OCI-LY7 (cell line): ENCODE data around the gene C5orf58. TPM values are rescaled to one million over a fixed set of nuclear protein-coding genes. Genes with fewer than 3 reads are reported as not detected.

Experiments used
- BruUV-seq: library from RNA; stranded (reverse); fragments of 400-500 nt; replicated peaks from 2 replicates; lab custom pipeline; 2021; lab: Mats Ljungman, UMichigan
- CTCF ChIA-PET: fragments of 300-600 bp; sonication (Branson Sonifier 250); formaldehyde crosslinking; loops from one replicate; lab custom pipeline; 2022; ENCODE audit warnings: antibody characterized with exemption; ENCODE audit not compliant: unreplicated experiment; lab: Charles Lee
- POLR2A ChIA-PET: fragments of 300-600 bp; sonication (Branson Sonifier 250); formaldehyde crosslinking; loops from one replicate; lab custom pipeline; 2022; ENCODE audit warnings: antibody characterized with exemption; lab: Charles Lee
- DNase-seq: peaks from one replicate; pipeline ENCODE4 v3.0.0-alpha.2; 2015; ENCODE audit warnings: low spot score
- H2AFZ ChIP-seq: fragments of 200-600 bp; sonication (generic), shearing (Covaris generic); 2 replicates; pipeline ENCODE4 v1.6.1; 2014; ENCODE audit warnings: mild to moderate bottlenecking, antibody characterized with exemption, low read length, moderate library complexity
- H3K27ac ChIP-seq: fragments of 200-600 bp; sonication (generic); 2 replicates; pipeline ENCODE4 v1.5.1; 2014; ENCODE audit warnings: mixed run types, low read depth, mild to moderate bottlenecking, moderate library complexity, low read length, inconsistent platforms; ENCODE audit not compliant: poor library complexity, severe bottlenecking
- H3K36me3 ChIP-seq: fragments of 200-600 bp; sonication (generic); 2 replicates; pipeline ENCODE4 v1.6.1; 2014; ENCODE audit warnings: mild to moderate bottlenecking, antibody characterized with exemption, low read length, moderate library complexity, mixed read lengths; ENCODE audit not compliant: insufficient read depth
- H3K4me1 ChIP-seq: fragments of 200-600 bp; sonication (generic); 2 replicates; pipeline ENCODE4 v1.5.1; 2014; ENCODE audit warnings: mild to moderate bottlenecking, low read length; ENCODE audit not compliant: insufficient read depth, poor library complexity, severe bottlenecking
- H3K4me2 ChIP-seq: fragments of 200-600 bp; sonication (generic); 2 replicates; pipeline ENCODE4 v1.6.1; 2014; ENCODE audit warnings: mild to moderate bottlenecking, low read length
- H3K4me3 ChIP-seq: fragments of 200-600 bp; sonication (generic); 2 replicates; pipeline ENCODE4 v1.5.1; 2014; ENCODE audit warnings: mild to moderate bottlenecking, low read depth, low read length; ENCODE audit not compliant: poor library complexity, severe bottlenecking
- H3K79me2 ChIP-seq: fragments of 200-600 bp; sonication (generic); 2 replicates; pipeline ENCODE4 v1.6.1; 2016; ENCODE audit warnings: low read depth, mild to moderate bottlenecking, low read length, moderate library complexity, mixed read lengths; ENCODE audit not compliant: insufficient read depth
- H3K9me2 ChIP-seq: fragments of 200-600 bp; sonication (generic); 2 replicates; pipeline ENCODE4 v1.6.1; 2016; ENCODE audit warnings: mild to moderate bottlenecking, low read length, mixed read lengths; ENCODE audit not compliant: insufficient read depth
- H3K9me3 ChIP-seq: fragments of 200-600 bp; sonication (generic); 2 replicates; pipeline ENCODE4 v1.6.1; 2014; ENCODE audit warnings: mild to moderate bottlenecking, mixed run types, low read length, mixed read lengths
- H4K20me1 ChIP-seq: fragments of 200-600 bp; sonication (generic); 2 replicates; pipeline ENCODE4 v1.6.1; 2014; ENCODE audit warnings: mild to moderate bottlenecking, antibody characterized with exemption, low read length, moderate library complexity, mixed read lengths; ENCODE audit not compliant: insufficient read depth
- EZH2phosphoT487 ChIP-seq: fragments of 200-600 bp; sonication (generic); IDR thresholded peaks from 2 replicates; pipeline ENCODE4 v1.6.1; 2018; ENCODE audit warnings: low read depth, borderline replicate concordance, mild to moderate bottlenecking, mixed run types, antibody characterized with exemption, low read length, moderate library complexity, mixed read lengths
- intact Hi-C: fragments of 100-400 bp; cut with micrococcal nuclease; formaldehyde crosslinking; loops from one replicate; pipeline ENCODE4 v1.10.0; 2022; ENCODE audit not compliant: unreplicated experiment
- total RNA-seq, 2 experiments: library from RNA; depleted of rRNA in 1 of 2; stranded (reverse); fragments of >200 nt in 1 of 2; shearing (Covaris generic) in 1 of 2; gene quantifications; 2 replicates each; pipeline ENCODE4 v1.2.3, GENCODE V29; 2014 to 2022
- TF ChIP-seq, protein P1 (sequence below): fragments of 200-600 bp; sonication (generic); conservative IDR thresholded peaks from 2 replicates; pipeline ENCODE4 v1.5.1; 2014; ENCODE audit warnings: mild to moderate bottlenecking, antibody characterized with exemption, low read length, moderate library complexity, mixed read lengths

The C5orf58 gene
- total RNA-seq, 2 experiments from 2014 or later, result not detected

DNA sequence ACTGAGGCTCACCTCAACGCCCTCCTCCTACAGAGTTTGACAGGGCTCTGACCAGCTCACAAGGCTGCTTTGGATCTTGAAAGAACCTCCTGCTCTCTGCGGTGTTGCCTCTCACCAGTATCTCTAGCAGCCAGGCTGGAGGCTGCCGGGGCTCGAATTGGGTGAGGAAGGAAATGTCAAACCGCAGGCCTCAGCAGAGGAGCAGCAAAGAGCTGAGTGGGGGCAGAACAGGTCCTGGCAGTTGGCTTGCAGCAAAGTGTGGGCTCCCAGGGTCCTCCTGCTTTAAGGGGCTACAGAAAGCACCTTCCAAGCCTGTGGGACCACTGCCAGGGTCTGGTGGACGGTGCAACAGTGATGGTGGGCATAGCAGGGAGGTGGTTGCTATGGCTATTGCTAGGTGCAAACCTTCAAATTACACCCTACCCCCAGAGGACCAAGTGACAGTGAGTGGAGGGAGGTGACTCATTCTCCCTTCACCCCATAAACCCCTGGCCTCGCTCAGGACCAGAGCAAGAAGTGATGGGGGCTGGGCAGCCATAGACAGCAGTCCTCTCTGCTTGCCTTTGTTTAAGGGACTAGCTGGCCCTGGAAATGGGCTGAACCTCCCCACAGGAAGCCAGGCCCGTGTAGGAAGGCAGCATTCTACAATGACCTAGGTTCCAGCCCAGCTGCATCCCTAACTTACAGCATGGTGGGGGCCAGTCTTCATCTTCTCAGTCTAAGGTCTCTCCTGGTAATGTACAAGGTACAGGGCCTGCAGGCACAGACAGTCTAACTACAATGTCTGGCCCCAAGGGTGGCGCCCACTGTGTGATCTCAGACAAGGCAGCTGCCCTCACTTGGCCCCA lies 46.0 kb downstream of the C5orf58 start:
- Histone ChIP-seq H3K36me3 (no peaks in the 10 kb centered on the region), H2AFZ (peak overlapping the region; percentile 78), H3K27ac (peak overlapping the region; percentile 60), H3K4me2 (peak overlapping the region; percentile 64), H3K4me3 (peak overlapping the region; percentile 38), H3K9me3 (no peaks in the 10 kb centered on the region), H3K4me1 (peaks cover 28% of the 10 kb centered on the region), H3K79me2 (no peaks in the 10 kb centered on the region), H3K9me2 (no peaks in the 10 kb centered on the region), H4K20me1 (no peaks in the 10 kb centered on the region)
- no TSS peak for BruUV-seq
- TF ChIP-seq EZH2phosphoT487, result no peak
- TF ChIP-seq, protein P1, sequence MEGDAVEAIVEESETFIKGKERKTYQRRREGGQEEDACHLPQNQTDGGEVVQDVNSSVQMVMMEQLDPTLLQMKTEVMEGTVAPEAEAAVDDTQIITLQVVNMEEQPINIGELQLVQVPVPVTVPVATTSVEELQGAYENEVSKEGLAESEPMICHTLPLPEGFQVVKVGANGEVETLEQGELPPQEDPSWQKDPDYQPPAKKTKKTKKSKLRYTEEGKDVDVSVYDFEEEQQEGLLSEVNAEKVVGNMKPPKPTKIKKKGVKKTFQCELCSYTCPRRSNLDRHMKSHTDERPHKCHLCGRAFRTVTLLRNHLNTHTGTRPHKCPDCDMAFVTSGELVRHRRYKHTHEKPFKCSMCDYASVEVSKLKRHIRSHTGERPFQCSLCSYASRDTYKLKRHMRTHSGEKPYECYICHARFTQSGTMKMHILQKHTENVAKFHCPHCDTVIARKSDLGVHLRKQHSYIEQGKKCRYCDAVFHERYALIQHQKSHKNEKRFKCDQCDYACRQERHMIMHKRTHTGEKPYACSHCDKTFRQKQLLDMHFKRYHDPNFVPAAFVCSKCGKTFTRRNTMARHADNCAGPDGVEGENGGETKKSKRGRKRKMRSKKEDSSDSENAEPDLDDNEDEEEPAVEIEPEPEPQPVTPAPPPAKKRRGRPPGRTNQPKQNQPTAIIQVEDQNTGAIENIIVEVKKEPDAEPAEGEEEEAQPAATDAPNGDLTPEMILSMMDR, result no peak
- DNase-seq, result peak; percentile 79
- CTCF ChIA-PET, result interaction anchor here (0.6 to 1.2 kb wide), 2 partner anchors 10 kb away, joined by 3 read pairs; no protein-coding TSS in a partner anchor
- POLR2A ChIA-PET, result interaction anchor here (1.0 to 1.2 kb wide), 3 partner anchors 13 to 47 kb away, joined by 3 to 4 read pairs (median 4); no protein-coding TSS in a partner anchor
- intact Hi-C loops, result loop anchor here (2.0 kb wide), 2 partner anchors 14 to 52 kb away; no protein-coding TSS in a partner anchor

DNA sequence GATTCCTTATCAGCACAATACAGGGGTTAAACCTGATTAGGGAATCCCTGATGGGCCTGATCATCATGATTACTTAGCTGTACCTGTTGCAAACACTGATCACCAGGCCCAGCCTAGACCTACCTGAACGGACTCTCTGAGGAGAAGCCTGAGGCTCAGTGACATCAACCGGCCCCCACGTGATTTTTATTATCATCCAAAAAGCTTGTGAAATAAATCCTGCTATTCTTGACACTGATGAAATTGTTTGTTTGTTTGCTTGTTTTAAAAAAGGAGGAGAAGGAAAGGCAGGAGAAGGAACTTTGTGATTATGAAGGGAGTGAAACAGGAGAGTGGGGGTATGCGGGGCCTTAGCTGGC lies 46.7 kb downstream of the C5orf58 start:
- ChIA-PET POLR2A (interaction anchor here (1.2 kb wide), 1 partner anchor 14 kb away, joined by 3 read pairs; no protein-coding TSS in a partner anchor), CTCF (interaction anchor here (1.2 kb wide), 1 partner anchor 10 kb away, joined by 3 read pairs; no protein-coding TSS in a partner anchor)
- Histone ChIP-seq H3K4me3 (no peak overlapping the region), H3K27ac (peak overlapping the region; percentile 60), H3K9me3 (no peaks in the 10 kb centered on the region), H3K9me2 (no peaks in the 10 kb centered on the region), H3K36me3 (no peaks in the 10 kb centered on the region), H2AFZ (peak overlapping the region; percentile 78), H3K4me1 (peaks cover 28% of the 10 kb centered on the region), H3K79me2 (no peaks in the 10 kb centered on the region), H3K4me2 (peak overlapping the region; percentile 64), H4K20me1 (no peaks in the 10 kb centered on the region)
- intact Hi-C loops, result loop anchor here (2.0 kb wide), 2 partner anchors 13 to 51 kb away; no protein-coding TSS in a partner anchor
- BruUV-seq, result no TSS peak
- no peak for DNase-seq
- TF ChIP-seq, protein P1, result no peak
- TF ChIP-seq EZH2phosphoT487, result no peak
